ENCODE measurements around the gene MPIG6B. TPM values are rescaled to one million over a fixed set of nuclear protein-coding genes. Genes with fewer than 3 reads are reported as not detected.

The MPIG6B gene
- total and polyA plus RNA-seq, 4 donors = 0.84 to 0.96 TPM; not detected in 2

DNA sequence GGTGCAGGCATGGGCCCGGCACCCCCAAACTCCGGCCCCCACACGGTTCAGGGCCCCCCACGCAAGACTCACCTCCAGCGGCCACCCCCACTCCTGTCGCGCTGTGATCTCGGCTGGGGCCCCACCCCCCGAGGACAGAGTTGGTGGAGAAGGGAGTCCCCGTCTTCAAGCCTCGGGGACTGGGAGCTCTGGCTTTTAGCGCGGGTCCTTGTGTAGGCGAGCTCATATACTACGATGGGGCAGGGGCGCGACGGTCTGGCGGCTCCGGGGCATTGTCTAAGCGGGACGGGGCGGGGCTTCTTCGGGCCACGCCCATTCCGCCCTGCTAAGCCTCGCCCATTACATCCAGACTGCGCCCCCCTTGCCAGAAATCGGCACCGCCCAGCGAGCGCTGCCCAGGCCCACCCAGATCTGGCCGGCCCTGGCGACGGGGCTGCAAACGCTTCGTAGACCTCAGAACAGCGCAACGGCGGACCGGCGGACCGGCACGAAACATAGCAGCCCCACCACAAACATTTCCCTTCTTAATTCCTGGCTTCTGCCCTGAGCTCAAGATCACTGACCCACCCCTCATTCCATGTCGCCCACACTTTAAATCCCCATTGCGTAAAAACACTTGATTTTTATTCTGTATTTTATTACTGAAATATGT is 6.9 kb downstream of the MPIG6B start:
- Histone ChIP-seq H3K9me3 (ENCODE audit: control insufficient read depth, low read length) (no peaks in the 10 kb centered on the region), H3K27me3 (ENCODE audit: control insufficient read depth in 1 of 2, insufficient read depth in 2 of 2, low read length in 1 of 2) (no peaks in the 10 kb centered on the region), H3K4me1 (ENCODE audit: control insufficient read depth in 1 of 2, insufficient read depth in 2 of 2, low read length in 2 of 2) (no peaks in the 10 kb centered on the region), H3K4me3 (ENCODE audit: low read length in 2 of 2) (peak overlapping the region; percentile 83 to 92), H3K36me3 (ENCODE audit: control insufficient read depth in 1 of 2, insufficient read depth in 2 of 2, low read length in 1 of 2) (peaks cover 2 to 3% of the 10 kb centered on the region in 2 donors), H3K27ac (ENCODE audit: low read depth in 1 of 2, low read length in 2 of 2) (peak overlapping the region; percentile 88 to 92)
- DNase-seq (peak; percentile 95 to 97), ATAC-seq (ENCODE audit: low FRiP score) (peak; percentile 94)
- intact Hi-C loops (cut with DNase I) = loop anchor here in 1 of 2 donors (1.0 to 5.0 kb wide), 5 partner anchors 49 to 447 kb away; partner anchors contain the start of genes AGPAT1, HSPA1B, LY6G5C and RNF5
- 1% methylated on average over 39 to 46 of the region's 46 CpGs for WGBS, 2 donors

DNA sequence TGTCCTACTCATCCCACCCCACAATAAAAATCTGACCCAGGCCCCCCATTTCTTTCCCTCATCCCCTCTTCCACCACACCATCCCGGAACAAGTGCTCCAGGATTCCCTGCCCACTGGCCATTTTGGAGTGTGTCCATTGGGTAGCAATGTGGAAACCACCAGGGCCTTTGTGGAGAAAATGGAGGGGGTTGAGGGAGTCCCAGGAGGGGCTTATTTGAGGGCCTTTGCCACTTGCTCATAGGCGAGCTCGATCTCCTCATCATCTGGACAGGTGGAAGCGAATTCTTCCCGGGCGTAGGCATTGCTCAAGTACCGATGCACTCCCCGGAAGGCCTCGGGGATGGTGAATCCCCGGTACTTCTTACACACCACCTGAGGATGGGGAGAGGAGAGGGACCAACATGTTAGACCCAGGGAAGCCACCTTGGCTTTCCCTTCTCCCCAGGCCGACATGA is 7.5 kb downstream of the MPIG6B start:
- Histone ChIP-seq H3K4me1 (ENCODE audit: control insufficient read depth in 1 of 2, insufficient read depth in 2 of 2, low read length in 2 of 2) (no peaks in the 10 kb centered on the region), H3K36me3 (ENCODE audit: control insufficient read depth in 1 of 2, insufficient read depth in 2 of 2, low read length in 1 of 2) (peaks cover 2 to 3% of the 10 kb centered on the region in 2 donors), H3K4me3 (ENCODE audit: low read length in 2 of 2) (no peak overlapping the region), H3K9me3 (ENCODE audit: control insufficient read depth, low read length) (no peaks in the 10 kb centered on the region), H3K27me3 (ENCODE audit: control insufficient read depth in 1 of 2, insufficient read depth in 2 of 2, low read length in 1 of 2) (no peaks in the 10 kb centered on the region), H3K27ac (ENCODE audit: low read depth in 1 of 2, low read length in 2 of 2) (peak overlapping the region in 1 of 2 donors; percentile 33)
- no peak for DNase-seq
- intact Hi-C loops (cut with DNase I) = loop anchor here in 1 of 2 donors (2.0 to 5.0 kb wide), 2 partner anchors 104 to 447 kb away; partner anchors contain the start of genes AGPAT1 and RNF5
- WGBS, 2 donors = 90 to 93% methylated on average over 11 of the region's 11 CpGs
- no peak for ATAC-seq (ENCODE audit: low FRiP score)

GRCh38 chr6:31732029-31732428 is 8.9 kb downstream of the MPIG6B start:
- H3K27me3 ChIP-seq (ENCODE audit: control insufficient read depth in 1 of 2, insufficient read depth in 2 of 2, low read length in 1 of 2) = no peaks in the 10 kb centered on the region
- 79 to 88% methylated on average over 3 of the region's 3 CpGs for WGBS, 2 donors
- peaks cover 2 to 3% of the 10 kb centered on the region in 2 donors for H3K36me3 ChIP-seq (ENCODE audit: control insufficient read depth in 1 of 2, insufficient read depth in 2 of 2, low read length in 1 of 2)
- no peak for DNase-seq
- no peak overlapping the region for H3K27ac ChIP-seq (ENCODE audit: low read depth in 1 of 2, low read length in 2 of 2)
- H3K4me3 ChIP-seq (ENCODE audit: low read length in 2 of 2) = no peak overlapping the region
- intact Hi-C loops (cut with DNase I) = loop anchor here in 1 of 2 donors (5.0 kb wide), 1 partner anchor 445 kb away; the partner anchor contains the start of genes AGPAT1 and RNF5
- H3K9me3 ChIP-seq (ENCODE audit: control insufficient read depth, low read length) = no peaks in the 10 kb centered on the region
- H3K4me1 ChIP-seq (ENCODE audit: control insufficient read depth in 1 of 2, insufficient read depth in 2 of 2, low read length in 2 of 2) = no peaks in the 10 kb centered on the region
- no peak for ATAC-seq (ENCODE audit: low FRiP score)

GRCh38 chr6:31733734-31734133 is 10.6 kb downstream of the MPIG6B start:
- no peaks in the 10 kb centered on the region for H3K27me3 ChIP-seq (ENCODE audit: control insufficient read depth in 1 of 2, insufficient read depth in 2 of 2, low read length in 1 of 2)
- 81 to 83% methylated on average over 4 of the region's 4 CpGs for WGBS, 2 donors
- DNase-seq = no peak
- H3K4me1 ChIP-seq (ENCODE audit: control insufficient read depth in 1 of 2, insufficient read depth in 2 of 2, low read length in 2 of 2) = no peaks in the 10 kb centered on the region
- no peaks in the 10 kb centered on the region for H3K9me3 ChIP-seq (ENCODE audit: control insufficient read depth, low read length)
- no peak overlapping the region for H3K27ac ChIP-seq (ENCODE audit: low read depth in 1 of 2, low read length in 2 of 2)
- no peak overlapping the region for H3K4me3 ChIP-seq (ENCODE audit: low read length in 2 of 2)
- peaks cover 2% of the 10 kb centered on the region in 2 donors for H3K36me3 ChIP-seq (ENCODE audit: control insufficient read depth in 1 of 2, insufficient read depth in 2 of 2, low read length in 1 of 2)
- intact Hi-C loops (cut with DNase I) = loop anchor here in 1 of 2 donors (5.0 kb wide), 1 partner anchor 444 kb away; the partner anchor contains the start of genes AGPAT1 and RNF5
- ATAC-seq (ENCODE audit: low FRiP score) = no peak

DNA sequence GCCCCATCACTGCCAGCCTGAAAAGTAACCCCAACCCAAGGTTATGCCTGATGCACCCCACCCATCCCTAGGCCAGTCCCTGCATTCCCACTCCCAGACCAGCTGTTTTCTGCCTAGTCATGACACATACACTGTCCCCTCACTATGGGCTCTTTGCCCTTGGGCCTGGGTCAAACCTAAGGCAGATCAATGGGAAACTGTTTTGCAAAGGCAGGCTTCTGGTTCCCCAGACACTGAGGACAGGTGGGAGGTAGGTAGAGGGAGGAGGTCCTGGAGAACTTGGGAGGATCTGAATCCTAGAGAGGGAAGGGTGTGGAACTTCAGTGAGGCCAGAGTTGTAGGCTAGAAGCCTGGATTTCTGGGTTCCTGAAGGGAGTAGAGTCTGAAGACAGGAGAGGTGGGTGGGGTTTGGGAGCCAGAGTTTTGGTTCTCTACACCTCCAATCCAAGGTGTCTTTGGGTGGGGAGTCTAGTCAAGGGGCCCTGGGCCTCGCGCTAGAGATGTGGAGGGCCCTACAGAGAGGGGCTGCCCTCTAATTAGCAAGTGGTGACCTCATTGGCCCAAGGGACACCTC is 11.2 kb downstream of the MPIG6B start:
- Histone ChIP-seq H3K27me3 (ENCODE audit: control insufficient read depth in 1 of 2, insufficient read depth in 2 of 2, low read length in 1 of 2) (no peaks in the 10 kb centered on the region), H3K4me1 (ENCODE audit: control insufficient read depth in 1 of 2, insufficient read depth in 2 of 2, low read length in 2 of 2) (no peaks in the 10 kb centered on the region), H3K9me3 (ENCODE audit: control insufficient read depth, low read length) (no peaks in the 10 kb centered on the region), H3K4me3 (ENCODE audit: low read length in 2 of 2) (peak overlapping the region; percentile 78 to 90), H3K36me3 (ENCODE audit: control insufficient read depth in 1 of 2, insufficient read depth in 2 of 2, low read length in 1 of 2) (peaks cover 2% of the 10 kb centered on the region in 2 donors), H3K27ac (ENCODE audit: low read depth in 1 of 2, low read length in 2 of 2) (peak overlapping the region in 1 of 2 donors; percentile 82)
- no peak for ATAC-seq (ENCODE audit: low FRiP score)
- 13 to 14% methylated on average over 2 of the region's 2 CpGs for WGBS, 2 donors
- intact Hi-C loops (cut with DNase I) = loop anchor here in 1 of 2 donors (5.0 kb wide), 1 partner anchor 443 kb away; the partner anchor contains the start of genes AGPAT1 and RNF5
- DNase-seq = no peak

- ATAC-seq (ENCODE audit: low FRiP score) = no peak
- H3K4me3 ChIP-seq (ENCODE audit: low read length in 2 of 2) = peak overlapping the region; percentile 78 to 90
- H3K27me3 ChIP-seq (ENCODE audit: control insufficient read depth in 1 of 2, insufficient read depth in 2 of 2, low read length in 1 of 2) = no peaks in the 10 kb centered on the region
- intact Hi-C loops (cut with DNase I) = loop anchor here (5.0 kb wide), 3 partner anchors 57 to 442 kb away; partner anchors contain the start of genes AGPAT1 (in 1 of the 2), RNF5 (in 1 of the 2) and VARS1 (in 1 of the 2)
- 0 to 1% methylated on average over 18 of the region's 18 CpGs for WGBS, 2 donors
- DNase-seq = peak; percentile 70 to 81
- no peaks in the 10 kb centered on the region for H3K9me3 ChIP-seq (ENCODE audit: control insufficient read depth, low read length)
- H3K4me1 ChIP-seq (ENCODE audit: control insufficient read depth in 1 of 2, insufficient read depth in 2 of 2, low read length in 2 of 2) = no peaks in the 10 kb centered on the region
- peak overlapping the region; percentile 46 to 82 for H3K27ac ChIP-seq (ENCODE audit: low read depth in 1 of 2, low read length in 2 of 2)
- H3K36me3 ChIP-seq (ENCODE audit: control insufficient read depth in 1 of 2, insufficient read depth in 2 of 2, low read length in 1 of 2) = peaks cover 2% of the 10 kb centered on the region in 2 donors
These were observed 11.7 kb downstream of the MPIG6B start for GRCh38 chr6:31734821-31735406.

DNA sequence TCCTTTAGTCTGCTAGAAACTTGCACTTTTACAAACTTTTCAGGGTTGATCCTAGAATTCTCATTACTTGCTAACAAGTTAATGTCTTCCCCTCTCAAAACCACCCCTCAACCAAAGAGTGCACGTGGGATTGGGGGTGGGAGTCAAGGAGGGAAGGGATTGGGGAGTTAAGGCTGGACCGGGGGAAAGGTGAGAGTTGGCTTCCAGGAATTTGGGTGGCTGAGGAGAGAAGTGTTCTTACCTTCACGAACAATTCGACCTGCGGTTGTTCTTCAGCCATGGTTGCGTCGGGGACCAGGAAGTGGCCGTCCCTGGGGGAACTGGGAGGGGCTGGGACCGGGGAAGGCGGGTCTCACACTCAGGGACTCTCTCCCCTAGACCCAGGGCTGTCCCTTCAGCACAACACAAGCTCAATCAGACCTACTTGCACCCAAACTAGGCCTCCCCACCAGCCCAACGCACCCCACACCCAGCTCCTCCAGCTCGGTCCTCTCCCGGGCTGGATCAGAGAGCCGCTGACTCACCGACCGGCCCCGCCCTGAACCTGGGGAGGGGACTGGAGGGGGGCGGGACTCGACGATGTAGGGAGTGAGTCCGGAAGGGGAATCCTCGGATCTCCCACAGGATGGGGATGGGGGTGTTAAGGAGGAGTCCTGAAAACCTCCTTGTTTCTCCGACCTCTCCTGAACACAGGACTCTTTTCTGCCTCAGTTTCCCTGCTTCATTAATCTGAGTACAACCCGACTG is 13.0 kb downstream of the MPIG6B start, which contains the start of gene CLIC1:
CLIC1 (minus strand) TSS at position 510 of the 747 bp plus-strand sequence; CDS start at position 280, 230 bp downstream.
- peak; percentile 93 to 97 for DNase-seq
- peak; percentile 86 for ATAC-seq (ENCODE audit: low FRiP score)
- Histone ChIP-seq H3K27ac (ENCODE audit: low read depth in 1 of 2, low read length in 2 of 2) (peak within 1 kb of the TSS; percentile 81 to 82), H3K36me3 (ENCODE audit: control insufficient read depth in 1 of 2, insufficient read depth in 2 of 2, low read length in 1 of 2) (peaks cover 2% of the 10 kb centered on the region in 2 donors), H3K4me1 (ENCODE audit: control insufficient read depth in 1 of 2, insufficient read depth in 2 of 2, low read length in 2 of 2) (no peaks in the 10 kb centered on the region), H3K4me3 (ENCODE audit: low read length in 2 of 2) (peak within 1 kb of the TSS; percentile 78 to 90), H3K9me3 (ENCODE audit: control insufficient read depth, low read length) (no peaks in the 10 kb centered on the region), H3K27me3 (ENCODE audit: control insufficient read depth in 1 of 2, insufficient read depth in 2 of 2, low read length in 1 of 2) (no peaks in the 10 kb centered on the region)
- intact Hi-C loops (cut with DNase I) = loop anchor here (1.0 to 5.0 kb wide), 3 partner anchors 56 to 94 kb away; partner anchors contain the start of gene VARS1 (in 1 of the 2)
- 0% methylated on average over 24 of the region's 24 CpGs for WGBS, 2 donors
